NCI-H1694 treated with DMSO at 0.1 percent for 48 hours (cell line): Measurements from ENCODE around the gene NEDD4.
"Not testable (repeated sequence)": the region's sequence is repeated elsewhere in the genome, so short reads cannot be mapped to it uniquely, and the experiment has no call there.

Experiments
- DNase-seq: peaks from one replicate; lab custom pipeline; 2025; lab: John Stamatoyannopoulos, UW

NEDD4 gene

DNA sequence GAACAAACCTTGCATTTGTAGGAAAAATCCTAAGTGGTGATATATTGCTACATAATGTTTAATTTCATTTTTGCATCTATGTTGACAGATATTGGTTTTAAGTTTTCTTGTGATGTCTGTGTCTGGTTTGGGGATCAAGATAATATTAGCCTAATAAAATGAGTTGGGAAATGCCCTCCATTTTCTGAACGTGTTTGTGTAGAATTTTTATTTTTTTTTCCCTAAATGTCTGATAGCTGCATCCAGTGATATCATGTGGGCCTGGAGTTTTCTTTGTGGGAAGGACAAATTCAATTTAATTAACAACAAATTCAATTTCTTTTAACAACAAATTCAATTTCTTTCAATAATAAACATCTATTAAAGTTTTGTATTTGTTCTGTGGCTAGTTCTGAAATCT, 35.1 kb downstream of the NEDD4 start:
- DNase-seq, result no peak

DNA sequence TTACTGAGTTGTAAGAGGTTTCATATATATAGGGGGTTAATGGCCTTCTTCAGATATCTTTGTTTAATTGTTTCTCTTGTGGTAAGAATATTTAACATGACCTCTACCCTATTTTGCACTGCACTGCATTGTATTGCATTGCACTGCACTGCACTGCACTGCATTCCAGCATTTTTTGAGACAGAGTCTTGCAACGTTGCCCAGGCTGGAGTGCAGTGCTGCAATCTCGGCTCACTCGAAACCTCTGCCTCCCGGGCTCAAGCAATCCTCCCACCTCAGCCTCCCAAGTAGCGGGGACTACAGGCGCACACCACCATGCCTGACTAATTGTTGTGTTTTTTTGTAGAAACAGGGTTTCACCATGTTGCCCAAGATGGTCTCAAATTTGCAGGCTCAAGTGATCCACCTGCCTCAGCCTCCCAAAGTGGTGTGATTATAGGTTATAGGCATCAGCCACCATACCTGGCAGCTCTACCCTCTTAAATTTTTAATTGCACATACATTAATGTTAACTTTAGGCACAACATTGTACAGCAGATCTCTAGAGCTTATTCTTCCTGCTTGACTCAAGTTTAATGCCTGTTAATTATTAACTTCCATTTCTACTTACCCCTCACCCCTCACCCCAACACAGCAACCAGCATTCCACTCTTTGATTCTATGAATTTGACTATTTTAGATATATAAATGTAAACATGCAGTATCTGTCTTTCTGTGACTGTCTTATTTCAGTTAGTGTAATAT, 38.4 kb downstream of the NEDD4 start:
- DNase-seq, result no peak

DNA sequence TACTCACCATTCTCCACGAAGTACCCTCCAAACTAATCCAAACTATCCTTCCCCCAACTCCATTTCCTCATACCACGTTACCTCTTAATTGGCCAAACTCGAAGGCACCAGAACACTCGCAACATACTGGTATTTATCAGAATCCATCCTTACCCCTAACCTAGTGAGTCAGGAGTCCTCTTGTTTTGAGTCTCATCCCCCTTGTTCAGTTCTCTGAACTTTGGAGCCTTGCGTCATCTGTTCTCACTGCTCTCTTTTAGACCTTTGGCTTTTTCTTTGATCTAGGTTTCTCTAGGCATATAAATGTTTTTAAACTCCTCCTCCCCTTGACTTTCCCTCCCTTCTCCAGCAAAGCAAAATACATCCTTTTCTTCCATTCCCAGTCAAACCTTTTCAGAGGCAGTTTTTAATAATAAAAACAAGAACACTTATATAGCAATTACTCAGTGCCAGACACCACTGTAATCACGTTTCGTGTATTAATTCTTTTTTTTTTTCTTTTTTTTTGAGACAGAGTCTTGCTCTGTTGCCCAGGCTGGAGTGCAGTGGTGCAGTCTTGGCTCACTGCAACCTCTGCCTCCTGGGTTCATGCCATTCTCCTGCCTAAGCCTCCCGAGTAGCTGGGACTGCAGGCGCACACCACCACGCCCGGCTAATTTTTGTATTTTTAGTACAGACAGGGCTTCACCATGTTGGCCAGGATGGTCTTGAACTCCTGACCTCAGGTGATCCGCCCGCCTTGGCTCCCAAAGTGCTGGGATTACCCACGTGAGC, 40.7 kb downstream of the NEDD4 start:
- not testable (repeated sequence) for DNase-seq

DNA sequence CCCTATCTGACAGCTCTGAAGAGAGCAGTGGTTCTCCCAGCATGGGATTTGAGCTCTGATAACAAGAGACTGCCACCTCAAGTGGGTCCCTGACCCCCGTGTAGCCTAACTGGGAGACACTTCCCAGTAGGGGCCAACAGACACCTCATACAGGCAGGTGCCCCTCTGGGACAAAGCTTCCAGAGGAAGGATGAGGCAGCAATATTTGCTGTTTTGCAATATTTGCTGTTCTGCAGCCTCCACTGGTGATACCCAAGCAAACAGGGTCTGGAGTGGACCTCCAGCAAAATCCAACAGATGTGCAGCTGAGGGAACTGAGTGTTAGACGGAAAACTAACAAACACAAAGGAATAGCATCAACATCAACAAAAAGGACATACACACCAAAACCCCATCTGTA, 48.8 kb downstream of the NEDD4 start:
- DNase-seq, result not testable (repeated sequence)

DNA sequence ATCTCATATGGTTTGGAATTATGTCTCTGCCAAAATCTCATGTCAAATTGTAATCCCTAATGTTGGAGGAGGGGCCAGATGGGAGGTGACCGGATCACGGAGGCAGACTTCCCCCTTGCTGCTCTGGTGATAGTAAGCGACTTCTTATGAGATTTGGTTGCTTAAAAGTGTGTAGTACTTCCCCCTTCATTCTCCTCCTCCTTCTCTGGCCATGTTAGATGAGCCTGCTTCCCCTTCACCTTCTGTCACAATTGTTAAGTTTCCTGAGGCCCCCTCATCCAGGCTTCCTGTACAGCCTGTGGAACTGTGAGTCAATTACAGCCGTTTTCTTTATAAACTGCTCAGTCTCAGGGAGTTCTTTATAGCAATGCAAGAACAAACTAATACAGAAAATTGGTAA, 51.1 kb downstream of the NEDD4 start:
- no peak for DNase-seq

DNA sequence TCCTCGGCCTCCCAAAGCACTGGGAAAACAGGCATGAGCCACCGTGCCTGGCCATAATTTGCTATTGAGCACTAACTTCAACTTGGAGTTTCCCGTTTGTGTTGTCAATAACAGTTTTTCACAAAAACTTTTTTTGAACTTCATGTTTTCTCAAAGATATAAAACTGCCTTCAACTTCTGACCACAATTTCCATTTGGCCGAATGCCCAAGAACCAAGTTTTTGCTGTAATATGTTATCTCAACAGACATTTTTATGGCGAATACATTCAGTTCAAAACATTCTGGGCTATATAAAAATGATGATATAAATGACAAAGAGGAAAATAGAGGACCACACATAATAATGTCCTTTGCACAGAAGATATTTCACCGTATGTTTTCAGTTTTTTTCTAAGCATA, 56.4 kb downstream of the NEDD4 start:
- DNase-seq, result no peak

DNA sequence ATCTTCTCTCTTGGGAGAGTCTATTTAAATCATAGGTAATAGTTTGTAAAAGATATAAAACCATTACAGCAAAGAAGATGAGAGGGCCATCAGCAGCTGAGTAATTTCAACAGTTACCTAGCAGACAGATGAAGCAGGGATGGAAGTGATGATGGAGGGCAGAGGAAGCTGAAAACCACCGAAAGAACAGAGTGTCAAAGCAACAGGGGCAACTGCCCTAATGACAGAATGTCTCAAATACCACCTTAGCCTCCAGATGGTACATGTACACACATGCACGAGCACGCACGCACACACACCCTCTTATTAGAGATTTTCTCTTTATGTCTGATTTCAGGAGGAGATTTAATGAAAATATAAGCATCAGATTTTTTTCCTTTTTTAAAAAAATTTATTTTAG, 64.5 kb downstream of the NEDD4 start:
- no peak for DNase-seq

DNA sequence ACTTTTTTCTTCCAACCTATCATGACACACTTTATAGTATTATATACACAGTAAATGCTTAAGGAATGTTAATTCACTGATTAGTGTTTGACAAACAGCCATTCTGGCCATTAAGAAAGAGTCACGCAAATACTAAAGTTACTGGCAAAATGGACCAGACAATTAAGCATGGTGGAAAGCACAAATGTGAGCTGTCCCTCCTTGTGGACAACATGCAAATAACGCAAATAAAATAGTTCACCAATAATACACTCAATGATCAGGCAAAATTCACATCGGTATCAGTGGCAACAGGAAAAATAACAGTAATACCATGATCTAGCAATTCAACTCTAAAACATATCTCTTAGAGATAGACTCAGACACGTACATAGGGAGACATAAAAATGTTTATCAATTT, 71.7 kb downstream of the NEDD4 start:
- no peak for DNase-seq

DNA sequence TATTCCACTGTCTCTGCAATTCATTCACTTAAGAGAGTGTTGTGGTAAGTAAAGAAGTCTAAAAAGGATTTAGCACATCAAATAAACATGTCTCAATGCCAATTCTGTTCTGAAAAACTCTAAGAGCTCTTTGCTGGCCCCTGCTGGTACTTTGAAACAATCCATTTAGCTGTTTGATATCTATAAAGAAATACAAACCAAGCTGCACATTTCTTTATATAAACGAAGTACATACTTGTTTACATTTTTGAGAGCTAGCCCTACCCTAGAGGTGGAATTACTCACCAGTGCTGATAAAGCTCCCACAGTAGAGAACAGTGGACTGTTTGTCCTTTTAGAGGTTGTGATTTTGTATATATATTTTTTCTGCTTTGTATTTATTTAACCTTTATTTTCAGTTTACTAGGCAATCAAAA, 75.5 kb downstream of the NEDD4 start:
- DNase-seq, result peak; percentile 52

DNA sequence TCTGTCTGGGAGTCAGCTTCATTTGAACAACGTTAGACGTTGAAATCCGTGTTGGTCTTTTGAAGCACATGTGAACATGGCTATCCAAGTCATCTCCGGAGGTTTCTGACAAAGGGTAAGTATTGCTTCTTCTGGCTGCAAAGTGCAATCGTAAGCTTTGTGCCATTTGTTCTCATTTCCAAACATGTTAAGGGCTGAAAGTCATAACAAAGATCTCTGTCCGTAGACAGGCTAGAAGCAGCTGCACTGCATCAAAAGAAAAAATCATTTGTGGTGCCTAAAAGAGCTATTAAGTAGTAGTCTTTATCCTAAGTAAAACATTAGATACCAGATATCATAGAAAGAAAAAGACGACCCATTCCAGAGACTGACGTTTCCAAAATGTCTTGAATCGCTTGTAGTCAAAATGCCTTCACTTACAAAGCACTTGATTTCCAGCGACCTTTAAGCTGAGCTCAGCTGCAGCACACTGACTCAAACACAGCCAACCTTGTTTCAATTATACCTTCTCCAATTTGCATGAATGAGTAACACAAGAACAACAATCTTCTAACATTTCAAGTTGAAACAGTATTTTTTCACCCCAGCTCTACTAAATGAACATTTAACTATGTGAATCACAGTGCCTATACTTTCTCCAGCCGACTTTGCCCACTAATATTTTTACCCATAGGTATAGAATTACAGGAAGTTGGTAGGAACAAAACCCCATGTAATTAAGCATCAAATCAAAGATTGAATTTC, 76.6 kb downstream of the NEDD4 start:
- no peak for DNase-seq

DNA sequence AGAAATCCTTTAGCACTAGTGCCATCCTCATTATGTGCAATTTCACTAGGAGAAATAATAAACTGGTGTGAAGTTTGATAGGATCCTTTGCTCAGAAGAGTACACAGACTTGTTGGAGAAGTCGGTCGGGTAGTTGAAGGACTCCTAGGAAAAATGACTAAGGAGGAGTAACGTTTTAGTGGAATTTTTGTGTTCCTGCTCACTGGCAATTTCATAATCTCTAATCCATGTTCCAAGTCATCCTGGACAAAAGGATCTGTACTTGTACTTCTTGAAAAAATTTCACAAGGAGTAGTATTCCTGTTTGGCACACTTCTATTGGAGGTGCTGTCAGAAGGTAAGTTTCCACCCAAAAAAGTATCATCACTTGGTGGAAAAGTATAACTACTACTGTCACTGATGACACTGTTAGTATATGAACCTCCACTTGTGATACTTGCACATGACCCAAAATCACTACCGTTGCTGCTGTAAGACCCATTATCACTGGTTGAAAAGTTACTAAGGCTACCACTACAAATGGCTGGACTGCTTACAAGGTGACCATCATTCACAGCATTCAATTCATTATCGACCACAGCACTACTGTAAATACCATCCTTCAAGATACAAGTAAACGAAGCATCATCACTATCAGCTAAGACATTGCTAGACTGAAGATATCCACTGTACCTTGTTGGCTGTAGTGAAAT, 77.4 kb downstream of the NEDD4 start:
- DNase-seq, result no peak

DNA sequence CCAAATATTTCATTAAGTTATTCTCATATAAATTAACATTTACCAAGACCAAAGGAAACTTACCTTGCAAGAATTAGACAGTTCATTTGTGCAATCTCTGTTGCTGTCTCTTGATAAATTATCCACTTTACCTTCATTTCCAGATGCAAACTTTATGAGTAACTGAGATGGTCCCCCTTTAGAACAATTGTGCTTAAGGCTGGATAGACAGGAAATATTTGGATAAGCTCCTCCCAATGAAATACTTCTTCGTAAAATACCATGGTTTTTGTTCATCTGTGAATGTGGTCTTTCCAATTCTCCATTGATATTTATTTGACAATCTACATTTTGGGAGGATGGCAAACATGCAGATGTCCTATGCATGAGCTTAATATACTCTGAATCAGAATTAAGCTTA, 78.2 kb downstream of the NEDD4 start:
- no peak for DNase-seq

DNA sequence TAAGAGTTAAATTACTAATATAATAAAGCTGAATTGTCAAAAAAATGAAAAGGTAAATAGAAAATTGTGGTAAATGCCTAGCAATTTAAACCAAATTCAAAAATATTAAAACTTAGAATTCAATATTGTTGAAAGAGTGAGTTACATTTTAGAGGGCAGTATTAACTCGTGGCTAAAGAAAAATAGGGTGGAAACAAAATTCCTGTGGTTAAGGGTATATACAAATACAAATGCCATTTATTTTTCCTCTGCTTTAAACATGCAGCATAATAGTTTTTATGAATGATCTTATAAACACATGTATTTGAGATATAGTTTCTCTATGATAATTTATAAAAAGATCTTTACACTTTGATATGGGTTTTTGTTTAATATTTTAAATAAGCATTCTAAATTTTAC, 79.0 kb downstream of the NEDD4 start:
- no peak for DNase-seq

DNA sequence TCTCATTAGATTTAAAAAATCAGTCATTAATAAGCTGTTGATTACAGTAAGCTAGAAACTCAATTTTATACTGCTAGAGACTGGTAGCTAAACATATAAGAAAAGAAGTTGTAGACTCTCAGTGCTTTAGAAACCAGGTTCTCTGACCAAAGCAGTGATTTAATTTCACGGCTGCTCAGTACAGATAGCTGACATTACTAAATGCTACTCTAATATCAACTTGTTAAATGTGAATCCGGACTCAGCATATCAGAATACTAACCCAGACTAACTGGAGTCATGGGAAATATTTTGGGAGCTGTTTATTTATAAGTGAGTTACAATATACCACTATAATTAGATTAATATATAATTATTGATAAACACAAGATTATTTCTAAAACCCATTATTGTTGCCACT, 80.4 kb downstream of the NEDD4 start:
- DNase-seq, result no peak

DNA sequence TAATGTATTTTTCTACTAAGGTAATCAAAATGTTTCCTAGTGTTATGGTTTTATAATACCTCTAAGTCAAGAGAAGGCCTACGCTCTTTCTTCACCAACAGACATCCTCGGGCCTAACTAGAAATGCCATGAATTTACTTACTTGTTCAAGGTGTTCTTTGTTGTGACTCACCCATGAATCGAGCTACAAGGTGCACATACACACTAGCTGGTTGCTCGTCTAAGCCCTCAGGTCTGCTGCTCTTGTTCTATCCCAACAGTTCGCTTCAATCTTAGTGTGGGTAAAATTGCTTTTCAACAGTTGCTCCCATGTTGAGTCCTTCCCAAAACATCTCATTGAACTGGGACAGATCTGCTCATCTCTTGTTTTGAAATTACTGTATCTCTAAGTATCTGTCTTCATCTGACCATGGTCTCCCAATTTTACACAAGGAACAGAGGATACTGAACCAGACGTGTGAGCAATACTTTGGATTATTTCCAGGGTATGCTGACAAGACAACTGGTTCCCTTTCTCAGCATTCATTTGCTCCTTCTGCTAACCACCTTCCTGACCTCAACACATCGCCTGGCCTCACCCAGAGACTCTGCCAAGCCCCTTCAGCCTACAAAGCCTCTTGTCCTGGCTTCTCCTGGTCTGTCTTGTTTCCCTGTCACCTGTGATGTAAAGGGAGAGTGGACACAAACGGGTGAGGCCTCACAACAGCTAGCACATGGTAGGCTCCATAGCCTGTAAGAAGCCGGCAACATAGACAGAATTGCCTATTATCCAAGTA, 84.2 kb downstream of the NEDD4 start:
- no peak for DNase-seq

DNA sequence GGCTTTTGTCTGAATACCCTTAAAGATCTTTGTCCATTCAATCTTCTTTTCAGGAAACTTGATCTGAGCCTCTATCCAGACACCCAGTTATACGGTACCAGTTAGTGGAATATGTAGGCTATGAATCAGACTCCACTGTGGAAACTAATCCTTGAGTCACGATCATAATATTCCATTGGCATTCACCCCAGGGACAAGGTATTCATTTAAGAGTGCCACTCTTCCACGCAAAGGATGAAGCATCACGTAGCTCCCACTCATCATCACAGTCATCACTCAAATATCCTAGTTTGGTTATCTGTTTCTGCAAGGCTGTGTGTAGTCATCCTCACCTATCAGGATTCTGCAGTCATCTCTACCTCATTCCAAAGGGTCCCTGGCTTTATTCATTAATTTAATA, 85.6 kb downstream of the NEDD4 start:
- no peak for DNase-seq

DNA sequence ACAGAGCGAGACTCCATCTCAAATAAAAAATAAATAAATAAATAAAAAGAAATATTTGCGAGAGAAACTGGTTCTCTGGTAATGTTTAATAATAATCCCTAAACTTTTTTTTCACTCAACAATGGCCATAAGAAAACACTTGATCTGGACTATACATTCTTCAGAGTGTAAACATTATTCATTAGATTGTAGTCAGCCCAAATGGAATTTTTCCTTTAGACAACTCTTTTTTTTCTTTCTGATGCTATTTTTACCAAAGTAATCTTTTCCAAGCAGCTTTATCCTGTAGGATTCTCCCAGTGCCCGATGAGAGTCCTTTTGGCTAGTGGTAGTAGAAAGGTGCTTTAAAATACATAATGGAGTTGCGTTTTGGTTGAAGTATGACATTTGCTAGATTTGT, 90.4 kb downstream of the NEDD4 start:
- no peak for DNase-seq

DNA sequence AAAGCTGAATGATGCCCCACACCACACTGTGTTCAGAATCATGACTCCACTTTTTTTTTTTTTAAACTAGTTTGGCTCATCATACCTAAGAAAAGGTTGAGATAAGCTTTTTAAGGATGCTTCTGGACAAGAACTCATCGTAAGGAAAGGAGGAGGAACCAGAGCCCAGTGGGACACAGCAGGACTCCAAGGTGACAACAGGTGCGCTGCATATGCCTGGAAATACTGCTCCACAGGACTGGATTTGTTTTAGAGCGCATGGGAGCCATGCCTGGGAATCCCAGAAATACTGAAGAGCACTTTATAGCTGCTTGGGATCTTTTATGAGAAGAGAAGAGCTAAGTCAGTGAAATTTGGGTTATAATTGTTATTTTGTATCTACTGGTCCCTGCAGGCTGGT, 93.4 kb downstream of the NEDD4 start:
- DNase-seq, result no peak

DNA sequence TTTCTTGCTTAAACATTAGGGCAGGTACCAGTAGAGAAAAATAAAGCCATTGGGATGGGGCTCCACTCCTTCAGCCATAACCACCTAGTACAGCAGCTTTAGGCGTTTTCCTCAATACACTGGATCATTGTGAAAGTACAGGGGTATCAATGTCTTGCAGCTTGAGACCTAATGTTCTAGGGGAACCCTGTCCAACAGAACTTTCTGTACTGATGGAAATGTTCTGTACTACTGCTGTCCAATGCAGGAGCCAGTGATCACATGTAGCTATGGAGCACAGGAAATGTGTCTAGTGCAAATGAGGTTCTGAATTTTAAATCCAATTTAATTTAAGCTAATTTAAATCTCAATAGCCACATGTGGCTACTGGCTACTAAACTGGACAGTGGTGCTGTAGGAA, 93.9 kb downstream of the NEDD4 start:
- DNase-seq, result no peak

DNA sequence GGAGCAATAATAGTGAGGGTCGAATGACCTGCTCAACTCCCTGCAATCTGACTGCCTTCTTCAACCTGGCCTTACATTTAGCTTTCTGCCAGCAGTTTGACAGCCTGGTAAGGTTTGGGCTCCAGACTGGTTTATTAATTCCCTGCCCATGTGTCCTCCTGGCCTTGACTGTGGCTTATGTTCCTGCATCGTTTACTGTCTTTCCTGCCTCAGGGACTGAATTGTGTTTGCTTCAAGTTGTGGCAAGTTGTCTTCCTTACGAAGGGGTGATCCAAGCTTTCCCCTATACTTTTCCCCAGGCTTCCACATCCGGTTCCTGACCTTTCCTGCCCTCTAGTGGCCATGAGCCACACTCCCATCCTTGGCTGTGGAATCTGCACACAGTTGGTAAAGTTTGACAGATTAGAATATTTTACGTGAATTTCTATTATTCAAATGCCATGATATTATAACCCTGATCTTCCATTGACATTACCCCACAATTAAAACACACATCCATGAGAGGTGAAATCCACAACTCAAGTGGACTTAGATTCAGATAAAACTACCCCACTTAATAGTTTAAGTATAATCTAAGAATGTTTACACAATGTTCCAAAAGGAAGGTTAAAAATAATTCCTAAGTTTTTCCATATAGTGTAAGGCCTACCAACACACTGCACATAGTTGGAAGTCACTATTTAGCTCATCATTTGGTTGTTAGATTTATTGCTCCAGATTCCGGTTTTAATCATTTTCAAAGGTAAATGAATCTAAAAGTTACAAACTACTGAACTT, 95.7 kb downstream of the NEDD4 start:
- DNase-seq, result peak; percentile 21
